ENCODE data around the gene CDK14.
"Not testable (repeated sequence)": the region's sequence is repeated elsewhere in the genome, so short reads cannot be mapped to it uniquely, and the experiment has no call there.

Gene CDK14

DNA sequence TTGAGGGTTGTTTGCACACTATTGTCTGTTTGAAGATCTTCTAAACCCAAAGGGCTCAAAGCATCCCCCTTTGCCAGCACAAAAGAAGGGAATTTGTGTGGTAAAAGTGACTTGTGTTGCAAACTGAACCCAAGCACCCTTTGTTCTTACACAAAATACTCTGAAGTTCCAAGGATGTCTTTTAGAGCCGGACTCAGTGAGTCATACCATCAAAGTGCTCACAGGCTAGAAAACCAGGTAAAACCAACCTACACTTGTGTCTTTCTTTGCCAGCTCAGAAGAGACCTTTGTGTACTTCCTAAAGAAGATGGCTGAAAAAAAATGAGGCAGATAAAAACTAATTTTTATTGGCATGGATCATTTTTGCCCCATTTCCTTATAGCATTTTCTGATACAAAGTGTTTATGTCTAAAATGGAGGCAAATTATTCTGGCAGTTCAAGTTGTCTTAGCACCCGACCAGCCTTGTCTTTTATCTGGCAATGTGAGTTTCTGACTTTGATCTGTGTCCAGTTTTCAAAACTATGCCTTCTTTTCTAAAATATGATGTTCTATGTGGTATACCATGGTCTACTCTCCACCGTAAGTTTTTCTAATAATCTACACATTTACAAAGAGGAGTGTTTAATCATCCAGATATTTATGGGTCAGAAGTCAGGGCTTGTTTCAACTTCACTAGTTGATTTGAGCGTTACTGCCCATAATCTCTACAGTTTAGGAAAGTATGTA, 539.7 kb downstream of the CDK14 start:
- DNase-seq = no peak

DNA sequence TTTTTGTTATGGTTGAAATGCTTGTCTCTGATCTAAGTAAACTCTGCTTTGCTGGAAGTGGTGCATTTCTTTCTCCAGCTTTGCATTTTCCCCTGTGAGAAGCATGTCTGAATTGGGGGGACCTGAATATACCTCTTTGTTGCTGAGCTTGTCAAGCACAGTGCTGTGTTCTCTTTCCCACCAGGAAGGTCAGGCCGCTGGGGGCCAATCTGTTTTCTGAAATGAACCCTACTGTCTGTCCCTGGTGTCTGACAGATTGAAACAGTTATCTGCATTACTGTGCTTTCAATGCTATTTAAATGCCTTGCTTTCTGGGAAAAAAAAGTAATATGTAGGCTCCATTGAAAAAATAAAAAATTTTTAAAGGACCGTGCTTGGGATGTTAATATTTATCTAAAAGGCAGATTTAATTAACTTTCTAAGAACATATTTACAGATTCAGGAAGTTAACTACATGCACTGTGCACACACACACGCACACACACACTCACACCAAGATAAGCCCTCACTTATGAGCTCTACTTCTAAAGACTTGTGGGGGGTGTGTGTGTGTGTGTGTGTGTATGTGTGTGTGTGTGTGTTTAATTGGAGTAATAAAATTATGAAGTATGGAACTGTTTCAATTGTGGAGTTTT, 541.1 kb downstream of the CDK14 start:
- DNase-seq = no peak

GRCh38 chr7:91137788-91138368, 541.8 kb downstream of the CDK14 start:
- DNase-seq = no peak

GRCh38 chr7:91140286-91140685, 544.2 kb downstream of the CDK14 start:
- no peak for DNase-seq

GRCh38 chr7:91140982-91141381, 544.9 kb downstream of the CDK14 start:
- DNase-seq = no peak

DNA sequence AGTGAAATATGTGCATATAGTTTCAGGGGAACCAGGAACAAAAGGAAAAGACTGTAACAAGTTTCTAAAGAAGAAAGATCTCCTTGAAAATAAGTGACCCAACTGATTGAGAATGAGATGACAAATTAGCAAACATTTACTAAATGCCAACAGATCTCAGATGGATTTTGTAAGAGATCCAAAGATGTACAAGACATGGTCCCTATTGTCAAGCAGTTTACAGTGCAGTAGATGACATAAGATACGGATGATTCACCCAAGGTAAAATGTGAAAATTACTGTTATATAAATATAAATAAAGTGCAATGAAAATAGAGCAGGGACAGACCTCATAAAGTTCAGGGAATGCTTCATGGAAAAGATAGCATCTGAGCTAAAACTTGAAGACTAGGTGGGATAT, 546.6 kb downstream of the CDK14 start:
- no peak for DNase-seq

DNA sequence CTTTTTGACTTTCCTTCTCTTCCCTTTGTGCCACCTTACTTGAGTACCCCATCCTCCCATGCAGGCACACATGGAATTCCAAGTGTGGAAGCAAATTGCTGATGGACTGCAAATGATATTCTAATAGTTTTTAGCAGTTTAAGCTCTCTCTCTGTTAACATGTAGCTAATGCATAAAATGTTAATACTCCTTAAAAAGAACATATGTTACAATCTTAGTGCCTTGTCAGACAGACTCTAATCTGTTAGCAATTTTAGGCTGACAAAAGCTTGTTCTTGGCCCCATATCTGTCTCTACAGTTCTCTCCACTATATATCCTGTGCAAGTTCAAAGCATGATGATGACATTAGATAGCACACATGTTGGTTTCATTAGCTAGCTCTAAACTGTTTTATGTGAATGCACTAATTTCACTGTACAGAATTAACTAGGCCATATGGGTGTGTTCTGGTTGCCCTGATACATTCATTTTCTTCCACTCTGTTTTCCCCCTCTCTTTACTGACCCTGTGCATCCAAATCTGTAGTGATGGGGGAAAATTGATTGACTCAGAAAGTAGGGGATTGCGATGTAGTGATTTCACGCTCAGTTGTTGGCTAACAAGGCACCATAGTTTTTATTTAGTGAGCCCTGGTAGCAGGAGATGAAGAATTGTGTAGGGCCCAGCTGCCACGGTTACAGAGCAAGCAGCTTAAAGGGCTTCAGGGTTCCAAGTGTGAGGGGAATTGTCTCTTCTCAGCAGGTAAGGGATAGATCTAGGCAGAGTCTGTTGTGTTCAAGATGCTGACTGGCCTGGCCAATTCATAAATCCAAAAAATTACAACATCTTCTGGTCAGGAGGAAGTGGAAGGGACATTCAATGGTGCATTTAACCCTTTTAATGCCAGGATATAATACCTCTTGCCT, 553.5 kb downstream of the CDK14 start:
- no peak for DNase-seq

DNA sequence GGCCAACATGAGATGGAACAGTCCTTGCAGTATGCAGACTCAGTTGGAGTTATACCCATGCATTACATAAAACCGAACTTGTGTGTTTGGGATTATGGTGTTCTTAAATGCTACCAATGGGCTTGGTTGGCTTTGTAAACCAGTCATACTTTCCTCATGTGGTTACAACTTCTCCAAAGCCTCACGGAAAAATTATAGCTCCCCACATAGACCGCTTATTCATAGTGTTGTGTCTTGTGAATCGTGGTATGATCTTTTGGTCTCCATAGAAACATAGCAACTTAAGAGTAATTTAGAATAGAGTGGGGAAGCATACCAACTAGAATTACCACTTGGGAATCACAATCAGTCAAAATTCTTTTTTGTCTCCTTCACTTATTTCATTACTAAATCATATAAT, 555.8 kb downstream of the CDK14 start:
- DNase-seq = no peak

GRCh38 chr7:91156316-91157185, 560.4 kb downstream of the CDK14 start:
- no peak for DNase-seq

- DNase-seq = no peak
Measured at GRCh38 chr7:91157579-91158320, 561.6 kb downstream of the CDK14 start.

DNA sequence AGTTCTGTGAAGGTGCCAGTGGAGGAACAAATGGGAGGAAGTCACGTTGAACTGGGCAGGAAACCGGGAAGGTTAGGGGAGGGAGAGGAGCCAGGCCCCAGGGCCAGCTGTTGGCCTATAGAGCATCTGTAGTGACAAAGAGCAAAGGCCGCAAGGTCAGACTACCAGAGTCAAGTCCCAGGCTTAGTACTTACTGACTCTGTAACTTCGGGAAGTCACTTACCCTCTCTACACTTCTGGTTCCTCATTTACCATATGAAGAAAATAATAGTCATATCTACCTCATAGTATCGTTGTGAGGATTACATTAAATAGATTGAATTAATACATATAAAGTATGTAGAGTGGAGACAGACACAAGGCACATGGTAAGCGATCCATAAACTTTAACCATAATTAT, 566.3 kb downstream of the CDK14 start:
- DNase-seq = no peak

DNA sequence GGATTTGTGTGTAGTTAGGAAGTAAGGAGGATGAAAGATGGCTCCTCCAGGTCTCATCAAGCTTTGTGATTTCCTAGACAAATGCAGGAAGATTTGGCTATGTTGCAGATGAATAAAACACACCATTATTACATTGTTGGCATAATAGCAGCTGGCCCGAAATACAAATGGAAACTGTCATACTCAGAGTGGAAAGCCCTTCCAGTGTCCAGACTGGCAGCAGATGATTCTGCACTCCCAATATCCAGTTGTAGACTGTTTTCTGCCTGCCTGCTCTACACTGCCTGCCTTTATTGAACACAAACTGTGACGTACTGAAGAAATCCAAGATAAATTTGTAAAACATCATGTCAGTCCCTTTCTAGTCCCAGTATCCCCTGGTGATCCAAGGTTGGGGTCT, 568.4 kb downstream of the CDK14 start:
- DNase-seq = no peak

GRCh38 chr7:91165006-91165845, 569.1 kb downstream of the CDK14 start:
- DNase-seq = no peak

DNA sequence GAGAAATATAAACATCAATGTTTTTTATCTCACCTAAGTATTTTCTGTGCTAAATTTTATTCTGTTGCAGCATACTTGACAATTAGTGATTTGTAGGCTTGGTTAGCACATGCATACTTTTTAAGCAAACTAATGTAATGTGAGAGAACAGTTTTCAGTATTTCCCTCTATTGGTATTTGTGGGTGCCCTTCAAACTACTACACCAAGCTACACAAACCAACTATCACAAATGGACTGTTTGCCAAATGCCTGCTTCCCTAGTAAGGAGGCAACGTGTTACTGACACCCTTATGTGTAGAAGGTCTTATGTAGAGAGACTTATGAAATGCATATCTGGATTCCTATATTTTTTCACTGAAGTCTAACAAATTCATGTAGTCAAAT, 569.7 kb downstream of the CDK14 start:
- DNase-seq = no peak

DNA sequence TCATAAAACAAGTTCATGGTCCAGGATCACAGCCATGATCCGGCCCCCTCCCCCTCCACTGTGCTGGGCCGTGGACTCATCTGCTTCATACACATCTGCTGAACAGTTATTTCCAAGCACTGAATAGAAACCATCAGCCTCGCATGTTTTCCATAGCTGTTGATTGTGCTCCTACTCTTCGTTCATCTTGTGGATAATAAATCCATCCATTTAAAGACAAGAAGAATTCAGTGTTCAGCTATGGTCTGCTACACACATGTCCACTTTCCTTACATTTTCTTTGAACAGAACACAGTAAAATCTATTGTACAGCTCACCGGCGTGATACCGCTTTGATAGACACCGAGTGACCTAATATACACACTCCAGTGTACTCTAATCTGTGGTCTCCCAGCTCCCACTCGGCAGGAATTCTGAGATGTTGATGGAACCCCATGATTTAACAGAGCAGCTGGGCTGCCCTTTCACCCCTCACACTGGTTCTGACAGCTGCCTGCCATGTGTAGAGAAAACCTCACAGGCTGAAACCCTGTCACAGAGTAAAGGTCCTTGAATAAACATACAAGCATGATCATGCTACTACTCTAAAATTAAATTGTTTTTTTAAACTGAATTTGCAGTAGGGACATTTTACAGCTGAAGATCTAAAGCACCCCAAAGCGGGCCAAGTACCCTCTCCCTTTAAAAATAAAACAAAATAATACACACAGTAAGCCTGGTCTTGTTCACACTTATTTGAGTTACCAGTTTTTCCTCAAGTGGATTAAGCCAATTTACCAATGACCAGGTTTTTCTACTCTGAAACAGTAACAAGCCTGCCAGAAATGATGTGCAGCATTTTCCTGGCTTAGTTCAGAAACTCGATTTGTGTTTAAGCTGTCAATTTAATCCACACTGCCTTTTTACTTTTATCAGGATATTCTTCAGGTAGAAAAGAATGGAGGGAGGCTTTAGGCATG, 573.0 kb downstream of the CDK14 start:
- no peak for DNase-seq

DNA sequence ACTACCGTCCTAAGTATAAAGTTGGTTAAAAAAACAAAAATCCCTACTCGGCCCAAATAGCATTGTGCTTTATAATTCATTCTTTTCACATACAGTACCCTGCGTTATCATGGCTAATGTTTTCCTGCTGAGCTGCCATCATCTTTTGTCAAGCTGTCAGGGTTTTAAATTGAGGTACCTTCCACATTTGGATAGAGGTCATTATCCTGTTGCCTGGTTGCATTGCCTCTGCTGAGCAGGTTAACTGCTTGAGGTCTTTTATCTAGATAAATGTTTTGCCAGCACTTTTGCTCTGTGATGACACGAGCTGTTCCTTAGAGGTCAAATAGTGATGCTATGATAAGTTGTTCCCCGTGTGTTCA, 573.7 kb downstream of the CDK14 start:
- no peak for DNase-seq

DNA sequence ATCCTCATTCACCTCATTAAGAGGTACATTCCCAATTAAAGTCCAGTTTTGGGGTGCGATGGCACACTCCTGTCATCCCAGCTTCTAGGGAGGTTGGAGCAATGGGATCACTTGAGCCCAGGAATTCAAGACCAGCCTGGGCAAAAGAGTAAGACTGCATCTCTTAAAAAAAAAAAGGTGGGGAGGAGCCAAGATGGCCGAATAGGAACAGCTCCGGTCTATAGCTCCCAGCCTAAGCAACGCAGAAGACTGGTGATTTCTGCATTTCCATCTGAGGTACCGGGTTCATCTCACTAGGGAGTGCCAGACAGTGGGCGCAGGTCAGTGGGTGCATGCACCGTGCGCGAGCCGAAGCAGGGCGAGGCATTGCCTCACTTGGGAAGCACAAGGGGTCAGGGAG, 577.1 kb downstream of the CDK14 start:
- not testable (repeated sequence) for DNase-seq

DNA sequence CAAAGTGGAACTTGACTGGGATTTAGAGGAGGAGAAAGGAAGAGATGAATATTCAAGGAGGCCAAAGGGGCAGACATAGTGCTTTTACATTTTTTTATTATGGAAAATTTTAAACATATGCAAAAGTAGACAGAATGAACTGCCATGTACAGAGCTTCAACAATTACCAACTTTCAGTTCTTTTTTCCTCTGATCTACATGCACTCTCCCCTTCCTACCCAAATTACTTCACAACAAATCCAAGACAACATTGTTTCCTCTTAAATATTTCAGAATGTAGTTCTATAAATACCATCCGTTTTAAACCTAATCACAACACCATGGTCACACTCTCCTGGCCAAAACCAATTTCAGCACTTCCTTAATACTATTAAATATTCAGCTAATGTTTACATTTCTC, 584.6 kb downstream of the CDK14 start:
- no peak for DNase-seq

DNA sequence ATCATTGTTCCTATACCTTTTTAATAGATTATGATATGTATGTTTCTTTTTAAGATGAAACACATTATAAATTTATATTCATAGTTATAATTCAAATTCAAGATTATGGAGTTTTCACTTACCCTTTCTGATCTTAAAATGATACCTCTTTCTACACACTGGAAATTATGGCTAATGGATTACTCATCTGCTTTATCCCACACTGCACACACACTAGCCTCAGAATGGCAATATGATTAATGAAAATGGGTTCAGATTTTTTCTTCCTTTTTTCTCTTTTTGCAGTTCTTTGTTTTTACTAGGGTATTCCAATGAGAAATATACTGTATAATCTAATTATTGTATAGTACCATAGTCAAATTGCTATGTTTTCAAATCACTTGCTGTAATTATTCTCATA, 585.8 kb downstream of the CDK14 start:
- no peak for DNase-seq
